Measurements from ENCODE around the gene RAP1A. TPM values are rescaled to one million over a fixed set of nuclear protein-coding genes. Genes with fewer than 3 reads are reported as not detected.

Gene RAP1A
- total and polyA plus RNA-seq, 10 donors, result 83.3 to 125 (median 105) TPM

DNA sequence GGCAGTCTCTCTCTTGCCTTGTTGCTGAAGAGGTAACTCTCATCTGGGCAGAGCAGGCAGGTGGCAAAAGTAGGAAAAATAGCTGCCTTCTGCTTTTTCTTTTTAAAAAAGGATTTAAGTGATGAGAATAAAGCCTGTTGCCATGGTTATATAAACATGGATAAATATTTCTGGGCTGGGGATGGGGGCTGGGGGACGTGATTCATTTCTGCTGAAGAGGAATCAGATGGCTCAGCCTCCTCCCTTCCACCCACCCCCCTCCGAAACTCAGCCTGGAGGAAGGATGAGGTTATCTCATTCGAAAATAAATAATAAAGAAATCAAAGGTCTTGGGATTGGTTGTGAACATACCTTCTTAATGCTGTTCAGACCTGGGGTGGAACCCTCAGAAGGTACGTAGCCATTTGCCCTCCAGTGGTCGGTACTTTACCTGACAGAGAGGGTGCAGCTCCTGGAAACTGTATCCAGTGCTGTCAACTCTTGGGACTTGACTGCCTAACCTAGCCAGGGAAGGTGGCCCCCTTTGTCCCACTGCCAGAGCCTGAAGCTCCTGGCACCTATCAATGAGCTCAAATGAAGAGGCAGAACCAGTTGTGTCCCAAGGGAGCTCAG is 123.5 kb downstream of the RAP1A start:
- no peak overlapping the region for H3K4me3 ChIP-seq
- DNase-seq, result no peak
- intact Hi-C loops (cut with DNase I; ENCODE audit: low total_unique reads), result no loop called here
- no peaks in the 10 kb centered on the region for H3K36me3 ChIP-seq
- H3K4me1 ChIP-seq, result peaks cover 3 to 36% (median 22%) of the 10 kb centered on the region in 6 donors
- peaks cover 0 to 39% (median 14%) of the 10 kb centered on the region in 7 donors for H3K27me3 ChIP-seq (replicated peaks in 1 of 7)
- H3K9me3 ChIP-seq, result no peaks in the 10 kb centered on the region
- TF ChIP-seq, protein P1, sequence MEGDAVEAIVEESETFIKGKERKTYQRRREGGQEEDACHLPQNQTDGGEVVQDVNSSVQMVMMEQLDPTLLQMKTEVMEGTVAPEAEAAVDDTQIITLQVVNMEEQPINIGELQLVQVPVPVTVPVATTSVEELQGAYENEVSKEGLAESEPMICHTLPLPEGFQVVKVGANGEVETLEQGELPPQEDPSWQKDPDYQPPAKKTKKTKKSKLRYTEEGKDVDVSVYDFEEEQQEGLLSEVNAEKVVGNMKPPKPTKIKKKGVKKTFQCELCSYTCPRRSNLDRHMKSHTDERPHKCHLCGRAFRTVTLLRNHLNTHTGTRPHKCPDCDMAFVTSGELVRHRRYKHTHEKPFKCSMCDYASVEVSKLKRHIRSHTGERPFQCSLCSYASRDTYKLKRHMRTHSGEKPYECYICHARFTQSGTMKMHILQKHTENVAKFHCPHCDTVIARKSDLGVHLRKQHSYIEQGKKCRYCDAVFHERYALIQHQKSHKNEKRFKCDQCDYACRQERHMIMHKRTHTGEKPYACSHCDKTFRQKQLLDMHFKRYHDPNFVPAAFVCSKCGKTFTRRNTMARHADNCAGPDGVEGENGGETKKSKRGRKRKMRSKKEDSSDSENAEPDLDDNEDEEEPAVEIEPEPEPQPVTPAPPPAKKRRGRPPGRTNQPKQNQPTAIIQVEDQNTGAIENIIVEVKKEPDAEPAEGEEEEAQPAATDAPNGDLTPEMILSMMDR (IDR thresholded peaks at IDR 0.05 in 8 of 11, conservative IDR thresholded peaks at IDR 0.05 in 3 of 11), result no peak
- TF ChIP-seq POLR2AphosphoS5 (IDR thresholded peaks at IDR 0.05) (no peak), POLR2A (IDR thresholded peaks at IDR 0.05) (no peak)
- no peak overlapping the region for H3K27ac ChIP-seq
- 78 to 85% (median 83%) methylated on average over 5 of the region's 5 CpGs for WGBS, 5 donors

DNA sequence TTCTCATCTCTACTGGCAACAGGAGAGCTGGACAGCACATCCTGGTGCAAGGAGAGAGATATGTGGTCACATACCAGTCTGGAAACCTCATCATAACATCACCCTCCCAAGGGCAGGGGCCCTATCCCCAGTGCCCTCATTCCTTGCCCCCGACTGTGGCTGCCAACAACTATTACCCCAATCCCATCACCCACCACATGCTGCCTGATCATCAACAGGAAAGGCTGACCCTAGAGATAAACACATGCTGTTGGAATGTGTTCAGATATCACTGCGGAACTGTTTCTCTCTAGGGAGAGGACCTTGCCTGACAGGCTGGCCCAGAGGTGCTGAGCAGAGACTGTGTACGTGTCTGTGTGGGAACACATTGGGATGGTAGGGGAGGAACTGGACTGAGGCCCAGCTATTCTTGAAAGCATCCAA is 124.1 kb downstream of the RAP1A start:
- peaks cover 0 to 33% (median 14%) of the 10 kb centered on the region in 7 donors for H3K27me3 ChIP-seq (replicated peaks in 1 of 7)
- no peaks in the 10 kb centered on the region for H3K36me3 ChIP-seq
- peaks cover 3 to 29% (median 16%) of the 10 kb centered on the region in 6 donors for H3K4me1 ChIP-seq
- no peak for DNase-seq
- intact Hi-C loops (cut with DNase I; ENCODE audit: low total_unique reads), result no loop called here
- WGBS, 5 donors, result 59 to 79% (median 67%) methylated on average over 3 of the region's 3 CpGs
- no peak overlapping the region for H3K4me3 ChIP-seq
- no peak overlapping the region for H3K27ac ChIP-seq
- H3K9me3 ChIP-seq, result no peaks in the 10 kb centered on the region
- TF ChIP-seq POLR2AphosphoS5 (IDR thresholded peaks at IDR 0.05), result no peak
- TF ChIP-seq, protein P1 (IDR thresholded peaks at IDR 0.05 in 8 of 11, conservative IDR thresholded peaks at IDR 0.05 in 3 of 11), result no peak
- TF ChIP-seq POLR2A (IDR thresholded peaks at IDR 0.05), result no peak

DNA sequence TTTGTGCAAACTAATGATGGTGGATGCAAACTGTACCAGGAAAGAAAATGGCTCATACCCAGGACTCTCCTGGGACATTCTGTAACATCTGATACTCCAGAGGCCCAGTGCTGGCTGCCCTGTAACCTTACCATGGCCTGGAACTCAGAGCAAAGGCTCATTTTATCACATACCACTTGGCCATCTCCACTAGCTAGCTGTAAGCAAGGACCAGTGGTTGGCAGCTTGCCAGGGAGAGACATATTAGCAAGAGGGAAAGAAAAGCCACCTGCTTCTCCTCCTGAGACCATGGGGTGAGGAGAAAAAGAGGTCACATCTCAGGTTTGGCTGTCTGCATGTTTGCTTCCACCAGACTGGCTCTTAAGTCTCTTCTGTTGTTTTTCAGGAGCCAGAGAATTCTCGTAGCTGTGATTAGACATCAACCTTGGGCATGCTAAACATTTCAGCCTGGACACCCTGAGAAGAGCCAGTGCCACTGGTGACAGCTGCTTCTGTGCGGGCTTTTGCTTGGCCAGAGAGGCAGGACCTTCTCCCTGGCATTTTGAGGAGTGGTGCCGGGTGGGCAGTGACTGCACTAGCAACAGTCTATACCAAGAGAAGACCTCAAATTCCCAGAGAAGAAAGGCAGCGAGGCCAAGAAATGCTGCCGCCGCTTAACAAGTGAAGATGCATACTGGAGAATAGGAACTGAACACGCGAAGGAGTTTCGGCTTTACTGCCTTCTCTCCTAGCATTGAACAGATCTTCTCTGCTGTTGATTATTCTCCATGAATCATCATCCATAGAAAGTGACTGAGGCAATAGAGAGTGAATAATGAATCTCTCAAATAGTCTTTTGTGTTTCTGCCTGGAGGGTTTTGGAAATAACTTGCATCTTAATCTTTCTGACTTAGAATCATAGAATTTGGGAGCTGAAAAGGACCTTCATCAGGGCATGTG is 126.4 kb downstream of the RAP1A start:
- Histone ChIP-seq H3K36me3 (no peaks in the 10 kb centered on the region), H3K4me3 (no peak overlapping the region), H3K27ac (no peak overlapping the region), H3K4me1 (peaks cover 0 to 9% (median 0%) of the 10 kb centered on the region in 6 donors), H3K27me3 (replicated peaks in 1 of 7) (peaks cover 0 to 16% (median 3%) of the 10 kb centered on the region in 7 donors), H3K9me3 (no peaks in the 10 kb centered on the region)
- no peak for DNase-seq
- WGBS, 5 donors, result 92 to 98% (median 94%) methylated on average over 8 to 9 of the region's 9 CpGs
- TF ChIP-seq POLR2A (IDR thresholded peaks at IDR 0.05), result no peak
- no peak for TF ChIP-seq POLR2AphosphoS5 (IDR thresholded peaks at IDR 0.05)
- intact Hi-C loops (cut with DNase I; ENCODE audit: low total_unique reads), result no loop called here

DNA sequence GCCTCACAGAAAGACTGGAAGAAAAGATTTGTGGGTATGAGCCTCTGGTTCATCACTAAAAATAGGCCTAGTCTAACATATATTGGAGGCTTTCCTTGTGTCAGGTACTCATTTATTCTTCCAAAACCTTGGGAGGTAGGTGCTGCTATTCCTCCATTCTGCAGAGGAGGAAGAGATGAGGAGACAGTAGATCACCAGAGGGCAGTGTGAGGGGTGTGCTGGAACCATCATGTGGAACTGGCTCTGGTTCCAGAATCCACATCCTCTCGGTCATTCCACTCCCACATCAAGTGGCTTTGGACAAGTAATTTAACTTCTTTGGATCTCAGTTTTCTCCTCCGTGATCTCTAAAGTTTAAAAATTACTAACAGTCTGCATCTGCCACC is 127.0 kb downstream of the RAP1A start:
- 66 to 86% (median 79%) methylated on average over 2 of the region's 2 CpGs for WGBS, 5 donors
- Histone ChIP-seq H3K27me3 (replicated peaks in 1 of 7) (peaks cover 0 to 10% (median 0%) of the 10 kb centered on the region in 7 donors), H3K27ac (no peak overlapping the region), H3K4me1 (peaks cover 0 to 9% (median 0%) of the 10 kb centered on the region in 6 donors), H3K36me3 (no peaks in the 10 kb centered on the region), H3K4me3 (no peak overlapping the region), H3K9me3 (no peaks in the 10 kb centered on the region)
- DNase-seq, result no peak
- TF ChIP-seq POLR2AphosphoS5 (IDR thresholded peaks at IDR 0.05) (no peak), POLR2A (IDR thresholded peaks at IDR 0.05) (no peak)
- TF ChIP-seq, protein P1 (IDR thresholded peaks at IDR 0.05 in 8 of 11, conservative IDR thresholded peaks at IDR 0.05 in 3 of 11), result no peak
- intact Hi-C loops (cut with DNase I; ENCODE audit: low total_unique reads), result no loop called here

Data from spleen (tissue), 11 donors.